H1 (cell line): Measurements from ENCODE around the gene TAF10. TPM values are rescaled to one million over a fixed set of nuclear protein-coding genes. Genes with fewer than 3 reads are reported as not detected.

ENCODE experiments used
- CTCF ChIA-PET: fragments of 300-600 bp; sonication (Branson Sonifier 250); formaldehyde crosslinking; loops from one replicate; lab custom pipeline; 2021; ENCODE audit not compliant: partially characterized antibody; lab: Charles Lee
- POLR2A ChIA-PET: fragments of 300-600 bp; sonication (Branson Sonifier 250); formaldehyde crosslinking; loops from one replicate; lab custom pipeline; 2021; ENCODE audit warnings: inconsistent platforms; ENCODE audit not compliant: partially characterized antibody; lab: Charles Lee
- DNase-seq, 2 experiments: peaks; one replicate each; pipeline versions ENCODE4 v3.0.0 to v3.0.0-alpha.2; 2010 to 2022; ENCODE audit warnings: low spot score in 2 of 2, low read depth in 1 of 2, mixed read lengths in 1 of 2
- FAIRE-seq: peaks from 2 replicates; lab custom pipeline; 2011; peaks lifted over from hg19 to GRCh38; lab: Jason Lieb, UNC
- H2AFZ ChIP-seq: 2 replicates; pipeline ENCODE4 v1.8.1; 2012; ENCODE audit warnings: low read length, inconsistent platforms
- H2AK5ac ChIP-seq: 2 replicates; pipeline ENCODE4 v1.6.1; 2013; ENCODE audit warnings: low read depth, low read length
- H2BK120ac ChIP-seq: replicated peaks from 2 replicates; pipeline ENCODE3; 2013; ENCODE audit warnings: low read depth, low read length, inconsistent platforms
- H2BK12ac ChIP-seq: 2 replicates; pipeline ENCODE4 v1.6.1; 2013; ENCODE audit warnings: low read depth, low read length
- H2BK15ac ChIP-seq: 2 replicates; pipeline ENCODE4 v1.6.1; 2013; ENCODE audit warnings: low read length
- H2BK20ac ChIP-seq: 2 replicates; pipeline ENCODE4 v1.6.1; 2013; ENCODE audit warnings: low read length
- H2BK5ac ChIP-seq: 2 replicates; pipeline ENCODE4 v1.6.1; 2013; ENCODE audit warnings: low read depth, low read length
- H3K14ac ChIP-seq: 2 replicates; pipeline ENCODE4 v1.6.1; 2013; ENCODE audit warnings: inconsistent platforms; ENCODE audit not compliant: insufficient read length
- H3K18ac ChIP-seq: 2 replicates; pipeline ENCODE4 v1.6.1; 2013; ENCODE audit warnings: low read length; ENCODE audit errors: extremely low read depth
- H3K23ac ChIP-seq: 2 replicates; pipeline ENCODE4 v1.6.1; 2013; ENCODE audit warnings: inconsistent platforms; ENCODE audit not compliant: insufficient read length
- H3K23me2 ChIP-seq: 2 replicates; pipeline ENCODE4 v1.6.1; 2013; ENCODE audit warnings: low read depth, low read length
- H3K27ac ChIP-seq: 2 replicates; pipeline ENCODE4 v1.6.1; 2011; ENCODE audit warnings: low read depth, low read length, inconsistent platforms
- H3K27me3 ChIP-seq, 4 experiments: replicated peaks in 1 of 4; 1 replicate in 1 of 4; 2 replicates in 3 of 4; pipeline versions ENCODE4 v1.6.1 to v1.8.1; 2011 to 2013; ENCODE audit warnings: low read length in 3 of 4, mild to moderate bottlenecking in 3 of 4, inconsistent platforms in 2 of 4, mixed read lengths in 2 of 4, moderate library complexity in 1 of 4; ENCODE audit not compliant: control insufficient read depth in 3 of 4, insufficient read depth in 3 of 4; ENCODE audit errors: extremely low read depth in 1 of 4
- H3K36me3 ChIP-seq, 4 experiments: 2 replicates each; pipeline versions ENCODE4 v1.6.1 to v1.8.1; 2011 to 2013; ENCODE audit warnings: mild to moderate bottlenecking in 4 of 4, low read length in 3 of 4, moderate library complexity in 2 of 4, control low read depth in 1 of 4, inconsistent platforms in 1 of 4; ENCODE audit not compliant: insufficient read depth in 4 of 4, control insufficient read depth in 2 of 4
- H3K4ac ChIP-seq: replicated peaks from 2 replicates; pipeline ENCODE3; 2013; ENCODE audit warnings: low read length, low read depth, mixed read lengths, inconsistent platforms; ENCODE audit not compliant: insufficient read length
- H3K4me1 ChIP-seq, 4 experiments: replicated peaks in 1 of 4; 1 replicate in 1 of 4; 2 replicates in 3 of 4; pipeline versions ENCODE4 v1.6.1 to v1.8.1; 2011 to 2013; ENCODE audit warnings: low read length in 3 of 4, inconsistent platforms in 2 of 4, mixed read lengths in 1 of 4; ENCODE audit not compliant: insufficient read depth in 4 of 4, control insufficient read depth in 3 of 4
- H3K4me2 ChIP-seq, 2 experiments: 2 replicates each; pipeline versions ENCODE4 v1.6.1 to v1.8.1; 2011 to 2013; ENCODE audit warnings: low read depth in 2 of 2, low read length in 2 of 2, control low read depth in 1 of 2, inconsistent platforms in 1 of 2, mild to moderate bottlenecking in 1 of 2; ENCODE audit not compliant: insufficient read depth in 1 of 2
- H3K4me3 ChIP-seq, 4 experiments: fragments of 200-600, 300-600 bp in 1 of 4; sonication (generic), shearing (Covaris generic), sonication (Bioruptor Twin) in 1 of 4; 2 replicates each; pipeline versions ENCODE4 v1.5.1 to v1.8.1; 2011 to 2016; ENCODE audit warnings: low read length in 4 of 4, low read depth in 3 of 4, control low read depth in 2 of 4, inconsistent platforms in 2 of 4, mild to moderate bottlenecking in 2 of 4, mixed read lengths in 1 of 4, moderate library complexity in 1 of 4; ENCODE audit not compliant: insufficient read depth in 2 of 4; ENCODE audit errors: extremely low read depth in 1 of 4
- H3K56ac ChIP-seq: replicated peaks from 2 replicates; pipeline ENCODE3; 2013; ENCODE audit warnings: low read depth, mild to moderate bottlenecking, mixed read lengths, low read length, inconsistent platforms; ENCODE audit not compliant: insufficient read length
- H3K79me1 ChIP-seq: 2 replicates; pipeline ENCODE4 v1.6.1; 2013; ENCODE audit warnings: low read depth, low read length, control low read depth
- H3K79me2 ChIP-seq, 2 experiments: 2 replicates each; pipeline versions ENCODE4 v1.6.1 to v1.8.1; 2012 to 2013; ENCODE audit warnings: low read length in 2 of 2, mild to moderate bottlenecking in 2 of 2, inconsistent platforms in 1 of 2; ENCODE audit not compliant: insufficient read depth in 2 of 2, control insufficient read depth in 1 of 2
- H3K9ac ChIP-seq, 4 experiments: replicated peaks in 1 of 4; 1 replicate in 1 of 4; 2 replicates in 3 of 4; pipeline versions ENCODE4 v1.6.1 to v1.8.1; 2011 to 2013; ENCODE audit warnings: low read depth in 3 of 4, low read length in 3 of 4, control low read depth in 2 of 4, mild to moderate bottlenecking in 2 of 4, moderate library complexity in 2 of 4, inconsistent platforms in 1 of 4; ENCODE audit errors: extremely low read depth in 1 of 4
- H3K9me3 ChIP-seq, 2 experiments: 2 replicates each; pipeline versions ENCODE4 v1.6.1 to v1.8.1; 2012 to 2013; ENCODE audit warnings: mild to moderate bottlenecking in 2 of 2, moderate library complexity in 2 of 2, control low read depth in 1 of 2, inconsistent platforms in 1 of 2, low read depth in 1 of 2, low read length in 1 of 2, mixed read lengths in 1 of 2; ENCODE audit not compliant: insufficient read depth in 2 of 2
- H4K20me1 ChIP-seq, 2 experiments: replicated peaks in 1 of 2; 2 replicates each; pipeline versions ENCODE3 to v1.8.1; 2011 to 2013; ENCODE audit warnings: inconsistent platforms in 2 of 2, low read length in 2 of 2, mild to moderate bottlenecking in 1 of 2; ENCODE audit not compliant: insufficient read depth in 2 of 2, control insufficient read depth in 1 of 2
- H4K5ac ChIP-seq: 2 replicates; pipeline ENCODE4 v1.6.1; 2013; ENCODE audit warnings: low read length, low read depth, mixed read lengths, inconsistent platforms; ENCODE audit not compliant: insufficient read length
- H4K8ac ChIP-seq: 2 replicates; pipeline ENCODE4 v1.8.0; 2013; ENCODE audit warnings: mild to moderate bottlenecking, moderate library complexity, low read length, inconsistent platforms; ENCODE audit not compliant: insufficient read depth; ENCODE audit errors: extremely low read depth
- H4K91ac ChIP-seq: replicated peaks from 2 replicates; pipeline ENCODE3; 2013; ENCODE audit warnings: low read length, mixed read lengths, inconsistent platforms; ENCODE audit not compliant: insufficient read length
- ASH2L ChIP-seq: fragments of 200-600, 300-600 bp; sonication (generic); IDR thresholded peaks from one replicate; pipeline ENCODE4 v1.7.1; 2017; ENCODE audit warnings: low read length
- CEBPB ChIP-seq: IDR thresholded peaks from 2 replicates; pipeline ENCODE4 v1.6.1; 2012; ENCODE audit warnings: low read depth, low read length
- CREB1 ChIP-seq: IDR thresholded peaks from 2 replicates; pipeline ENCODE4 v1.6.1; 2012; ENCODE audit warnings: inconsistent platforms
- CTBP2 ChIP-seq: IDR thresholded peaks from 2 replicates; pipeline ENCODE4 v1.7.0; 2011; ENCODE audit warnings: borderline replicate concordance, mild to moderate bottlenecking, moderate library complexity, mixed read lengths, low read length; ENCODE audit not compliant: insufficient read depth, insufficient read length
- FOSL1 ChIP-seq: IDR thresholded peaks from 2 replicates; pipeline ENCODE4 v1.6.1; 2011; ENCODE audit warnings: mild to moderate bottlenecking, low read depth, low read length, moderate library complexity; ENCODE audit not compliant: insufficient read depth
- GTF2F1 ChIP-seq: IDR thresholded peaks from 2 replicates; pipeline ENCODE4 v1.6.1; 2012; ENCODE audit warnings: low read depth, low read length, improper control_type of control experiment, borderline replicate concordance
- KDM4A ChIP-seq: IDR thresholded peaks from one replicate; pipeline ENCODE4 v1.7.1; 2012; ENCODE audit warnings: low read depth, mild to moderate bottlenecking, moderate library complexity, low read length, inconsistent platforms; ENCODE audit not compliant: severe bottlenecking
- RAD21 ChIP-seq, 2 experiments: IDR thresholded peaks in 1 of 2; conservative IDR thresholded peaks in 1 of 2; 2 replicates each; pipeline ENCODE4 v1.6.1; 2011; ENCODE audit warnings: low read depth in 2 of 2, low read length in 2 of 2, improper control_type of control experiment in 1 of 2, inconsistent platforms in 1 of 2, mild to moderate bottlenecking in 1 of 2, moderate library complexity in 1 of 2
- TCF12 ChIP-seq: IDR thresholded peaks from 2 replicates; pipeline ENCODE4 v1.6.1; 2011; ENCODE audit warnings: low read depth, mild to moderate bottlenecking, low read length
- YY1 ChIP-seq: IDR thresholded peaks from 2 replicates; pipeline ENCODE4 v1.6.1; 2011; ENCODE audit warnings: low read depth, mild to moderate bottlenecking, low read length
- WGBS, 2 experiments: shearing (Covaris generic) in 1 of 2; methylation state at CpG; one replicate each; pipeline versions ENCODE4 v1.1.6 to v1.1.7; 2013 to 2015; ENCODE audit warnings: low lambda C conversion rate in 2 of 2, mixed read lengths in 2 of 2, inconsistent platforms in 1 of 2, low coverage in 1 of 2, missing lambda C conversion rate in 1 of 2; ENCODE audit not compliant: insufficient replicate concordance in 2 of 2, insufficient coverage in 1 of 2, insufficient read length in 1 of 2; ENCODE audit errors: extremely low coverage in 1 of 2, missing lambda C conversion rate in 1 of 2; 5-methylcytosine and 5-hydroxymethylcytosine counted together
- polyA plus RNA-seq, 7 experiments: library from polyadenylated mRNA; depleted of rRNA in 3 of 7; stranded (reverse) in 5 of 7; unstranded in 2 of 7; fragments of >200 nt in 5 of 7; fragments of 200-250 nt in 2 of 7; gene quantifications; 1 replicate in 5 of 7; 2 replicates in 1 of 7; 4 replicates in 1 of 7; pipeline versions ENCODE4 v1.2.1 to v1.2.3, GENCODE V29; 2011 to 2013; ENCODE audit warnings: missing spikeins in 2 of 7, mixed read lengths in 2 of 7
- total RNA-seq: library from RNA; stranded (reverse); fragmentation: NEBNext Ultra II Directional; extraction: Animal tissue kit (Norgen Biotek cat#: 25700); gene quantifications from 2 replicates; pipeline ENCODE4 v1.2.1, GENCODE V29; 2021

TAF10 gene
- total and polyA plus RNA-seq, 2 of the 8 experiments (the other 6 are each of a cell fraction or from before 2014, with no cell fraction given): 128 to 213 TPM

DNA sequence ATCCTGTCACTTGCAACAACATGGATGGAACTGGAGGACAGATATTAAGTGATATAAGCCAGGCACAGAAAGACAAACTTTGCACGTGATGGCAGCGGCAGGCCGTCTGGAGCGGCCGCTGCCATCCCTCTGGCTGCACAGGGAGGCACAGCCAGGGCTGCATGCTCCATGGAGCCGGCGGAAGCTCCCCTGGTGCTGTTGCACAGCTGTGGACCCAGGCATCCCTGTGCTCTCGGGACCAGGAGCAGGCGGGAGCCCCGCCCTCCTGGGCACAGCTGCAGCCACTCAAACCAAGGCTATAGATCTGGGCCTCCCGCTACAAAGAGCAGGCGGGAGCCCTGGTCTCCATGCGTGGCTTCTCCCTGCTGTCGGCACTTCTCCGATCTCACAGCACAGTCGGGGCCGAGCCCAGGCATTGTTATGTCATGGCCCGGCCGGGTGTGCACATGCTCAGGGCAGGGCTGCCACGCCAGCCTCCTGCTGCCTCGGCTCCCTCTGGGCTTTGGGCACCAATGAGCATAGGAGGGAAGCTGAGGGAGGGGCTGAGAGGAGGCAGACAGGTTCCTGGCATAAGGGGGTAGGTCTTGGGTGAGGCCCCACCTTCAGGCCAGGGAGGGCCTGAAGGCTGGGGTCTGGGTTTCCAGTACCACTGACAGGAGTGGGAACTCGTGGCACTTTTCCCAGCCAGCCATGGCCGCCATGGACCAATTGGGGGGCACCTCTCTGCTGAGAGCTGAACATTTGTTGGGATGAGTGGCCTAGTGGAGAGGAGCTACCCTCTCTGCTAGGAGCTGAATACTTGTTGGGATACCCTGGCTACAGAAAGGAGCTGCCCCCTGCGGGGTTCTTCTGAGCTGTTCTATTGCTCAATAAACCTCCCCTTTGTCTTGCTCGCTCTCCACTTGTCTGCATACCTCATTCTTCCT lies 25.3 kb downstream of the TAF10 start:
- H3K4me2 ChIP-seq: peak overlapping the region in 1 of 2 experiments; percentile 83; a peak in 2 of 4 replicates
- 0 out of 4 replicates have a peak, but pooled peaks of 1 of the 2 experiments have one; percentile 1 for TF ChIP-seq RAD21 (IDR thresholded peaks at IDR 0.05 in 1 of 2, conservative IDR thresholded peaks at IDR 0.05 in 1 of 2; ENCODE audit: low read depth in 2 of 2, low read length in 2 of 2)
- peak; percentile 96 for TF ChIP-seq CEBPB
- no peak for TF ChIP-seq FOSL1
- TF ChIP-seq CTBP2: no peak
- 0 out of 2 replicates have a peak, but pooled peaks have one; percentile 22 for TF ChIP-seq CREB1
- peak; percentile 37 for TF ChIP-seq KDM4A
- no peak for TF ChIP-seq GTF2F1
- TF ChIP-seq YY1: peak; percentile 46; the same call in 1 of the 2 replicates
- no peak for TF ChIP-seq TCF12
- TF ChIP-seq ASH2L: peak; percentile 79

More for the DNA sequence above, 25.3 kb downstream of the TAF10 start:
- H3K9me3 ChIP-seq: peaks cover 0 to 4% of the 10 kb centered on the region in 2 experiments; a peak in 1 of 4 replicates
- ChIA-PET CTCF (interaction anchor here (0.6 to 3.0 kb wide), 13 partner anchors 8 to 319 kb away, joined by 3 to 11 read pairs (median 3); no protein-coding TSS in a partner anchor), POLR2A (interaction anchor here (1.1 to 1.7 kb wide), 3 partner anchors 10 to 33 kb away, joined by 3 to 4 read pairs (median 4); partner anchors contain the start of genes ILK and TPP1)
- peak overlapping the region; percentile 75; the same call in 1 of the 2 replicates for H4K8ac ChIP-seq
- H3K14ac ChIP-seq: no peak overlapping the region
- no peaks in the 10 kb centered on the region for H3K79me2 ChIP-seq
- no peak overlapping the region for H3K18ac ChIP-seq
- H2BK12ac ChIP-seq: no peak overlapping the region
- no peaks in the 10 kb centered on the region for H3K79me1 ChIP-seq
- H2AK5ac ChIP-seq: no peak overlapping the region
- 15% methylated on average over 25 of the region's 25 CpGs; no CpG with 5 or more reads in 1 of the 2 experiments for WGBS, 2 experiments
- no peak overlapping the region for H2BK5ac ChIP-seq
- no peak overlapping the region for H2BK20ac ChIP-seq
- no peaks in the 10 kb centered on the region for H3K36me3 ChIP-seq
- DNase-seq: peak in 1 of 2 experiments; percentile 43
- H3K4ac ChIP-seq: no peak overlapping the region
- peak overlapping the region; percentile 64 for H3K27ac ChIP-seq
- H3K4me1 ChIP-seq: peaks cover 0 to 16% (median 10%) of the 10 kb centered on the region in 4 experiments; a peak in 5 of 7 replicates
- H3K23me2 ChIP-seq: no peaks in the 10 kb centered on the region
- no peak overlapping the region for H4K91ac ChIP-seq
- peak overlapping the region in 3 of 4 experiments; percentile 37 to 55 (median 49); a peak in 6 of 8 replicates for H3K4me3 ChIP-seq
- no peak overlapping the region for H2BK120ac ChIP-seq
- H3K23ac ChIP-seq: no peak overlapping the region
- H4K20me1 ChIP-seq: no peaks in the 10 kb centered on the region
- peak overlapping the region; percentile 79 for H2AFZ ChIP-seq
- no peak overlapping the region for H2BK15ac ChIP-seq
- peak; percentile 57 for FAIRE-seq
- peak overlapping the region in 2 of 4 experiments; percentile 5 to 29; a peak in 3 of 7 replicates for H3K9ac ChIP-seq
- no peak overlapping the region for H4K5ac ChIP-seq
- H3K27me3 ChIP-seq: no peaks in the 10 kb centered on the region
- H3K56ac ChIP-seq: no peak overlapping the region
